Measurements from ENCODE around the gene ARSI. TPM values are rescaled to one million over a fixed set of nuclear protein-coding genes. Genes with fewer than 3 reads are reported as not detected.

ARSI gene
- total and polyA plus RNA-seq, 4 donors, result 0.23 to 0.51 (median 0.33) TPM; not detected in 1

DNA sequence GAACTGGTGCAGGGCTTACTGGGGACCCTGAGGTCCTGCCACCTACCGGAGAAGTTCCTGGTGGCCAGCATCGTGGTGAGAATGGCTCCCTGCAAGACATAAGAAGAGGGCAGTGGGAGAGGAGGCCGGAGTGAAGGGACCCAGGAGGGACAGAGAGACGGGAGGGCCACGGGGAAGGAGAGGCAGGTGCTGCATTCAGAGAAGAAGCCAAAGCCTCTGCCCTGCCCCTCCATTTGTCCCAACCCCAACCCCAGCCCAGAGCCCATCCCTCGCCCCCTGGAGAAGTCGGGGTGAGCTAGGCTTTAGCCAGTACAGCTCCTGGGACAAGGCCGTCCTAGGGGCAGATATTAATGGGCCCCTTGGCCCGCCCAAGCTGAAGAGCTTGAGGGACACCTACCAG is 55.0 kb downstream of the ARSI start:
- H3K4me1 ChIP-seq (ENCODE audit: control insufficient read depth in 4 of 4, insufficient read depth in 4 of 4, low read length in 3 of 4), result no peaks in the 10 kb centered on the region
- no peak overlapping the region for H3K9ac ChIP-seq (ENCODE audit: low read depth in 1 of 2, low read length in 2 of 2)
- TF ChIP-seq RXRA (IDR thresholded peaks at IDR 0.05), result no peak
- no peak for TF ChIP-seq TAF1 (conservative IDR thresholded peaks at IDR 0.05)
- no peak for TF ChIP-seq EGR1 (IDR thresholded peaks at IDR 0.05; ENCODE audit: low read depth in 2 of 2)
- TF ChIP-seq FOXA1 (IDR thresholded peaks at IDR 0.05), result no peak
- TF ChIP-seq, protein P1, sequence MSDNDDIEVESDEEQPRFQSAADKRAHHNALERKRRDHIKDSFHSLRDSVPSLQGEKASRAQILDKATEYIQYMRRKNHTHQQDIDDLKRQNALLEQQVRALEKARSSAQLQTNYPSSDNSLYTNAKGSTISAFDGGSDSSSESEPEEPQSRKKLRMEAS (IDR thresholded peaks at IDR 0.05), result no peak
- TF ChIP-seq GABPA (IDR thresholded peaks at IDR 0.05 in 1 of 2, conservative IDR thresholded peaks at IDR 0.05 in 1 of 2), result no peak
- TF ChIP-seq HNF4G (IDR thresholded peaks at IDR 0.05), result no peak
- no peak for TF ChIP-seq HNF4A (conservative IDR thresholded peaks at IDR 0.05)
- no peak for TF ChIP-seq SP1 (IDR thresholded peaks at IDR 0.05)
- TF ChIP-seq JUND (IDR thresholded peaks at IDR 0.05), result no peak
- TF ChIP-seq NR2F2 (IDR thresholded peaks at IDR 0.05), result no peak
- no peak for TF ChIP-seq YY1 (IDR thresholded peaks at IDR 0.05)
- no peak for DNase-seq (ENCODE audit: low spot score)
- WGBS, result 95% methylated on average over 9 of the region's 9 CpGs
- no peaks in the 10 kb centered on the region for H3K27me3 ChIP-seq (ENCODE audit: control insufficient read depth in 4 of 4, insufficient read depth in 4 of 4, low read length in 3 of 4)
- H3K9me3 ChIP-seq (ENCODE audit: control insufficient read depth in 4 of 4, low read length in 3 of 4), result no peaks in the 10 kb centered on the region
- no peaks in the 10 kb centered on the region for H3K36me3 ChIP-seq (ENCODE audit: control insufficient read depth in 4 of 4, insufficient read depth in 3 of 4, low read depth in 1 of 4, low read length in 3 of 4)
- H3K4me3 ChIP-seq (ENCODE audit: low read depth in 1 of 3, low read length in 3 of 3), result no peak overlapping the region
- no peak overlapping the region for H3K27ac ChIP-seq (ENCODE audit: low read depth in 1 of 2, low read length in 2 of 2)

DNA sequence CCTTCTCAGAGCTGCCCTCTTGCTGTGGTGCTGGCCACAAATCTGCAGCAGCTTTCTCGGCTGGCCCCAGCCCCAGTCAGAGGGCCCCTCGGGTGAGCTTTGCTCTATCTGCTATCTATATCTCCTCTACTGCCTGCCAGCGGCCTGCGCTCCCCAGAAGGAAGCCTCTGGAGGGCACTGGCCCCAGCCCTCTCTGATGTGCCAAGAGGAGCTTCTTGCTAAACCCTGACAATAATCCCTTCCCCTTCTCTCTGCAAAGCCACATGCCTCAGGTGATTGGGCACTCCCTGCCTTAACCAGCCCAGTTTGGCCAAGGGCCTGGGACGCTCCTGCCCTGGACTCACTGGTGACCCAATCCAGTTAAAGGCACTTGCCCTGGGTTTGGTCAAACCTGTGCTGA is 55.9 kb downstream of the ARSI start:
- 73% methylated on average over 5 of the region's 5 CpGs for WGBS

More for the DNA sequence above, 55.9 kb downstream of the ARSI start:
- no peaks in the 10 kb centered on the region for H3K4me1 ChIP-seq (ENCODE audit: control insufficient read depth in 4 of 4, insufficient read depth in 4 of 4, low read length in 3 of 4)
- TF ChIP-seq NR2F2 (IDR thresholded peaks at IDR 0.05), result no peak
- no peak for TF ChIP-seq JUND (IDR thresholded peaks at IDR 0.05)
- TF ChIP-seq, protein P1 (IDR thresholded peaks at IDR 0.05), result no peak
- TF ChIP-seq RAD21 (IDR thresholded peaks at IDR 0.05), result no peak
- TF ChIP-seq, protein P2, sequence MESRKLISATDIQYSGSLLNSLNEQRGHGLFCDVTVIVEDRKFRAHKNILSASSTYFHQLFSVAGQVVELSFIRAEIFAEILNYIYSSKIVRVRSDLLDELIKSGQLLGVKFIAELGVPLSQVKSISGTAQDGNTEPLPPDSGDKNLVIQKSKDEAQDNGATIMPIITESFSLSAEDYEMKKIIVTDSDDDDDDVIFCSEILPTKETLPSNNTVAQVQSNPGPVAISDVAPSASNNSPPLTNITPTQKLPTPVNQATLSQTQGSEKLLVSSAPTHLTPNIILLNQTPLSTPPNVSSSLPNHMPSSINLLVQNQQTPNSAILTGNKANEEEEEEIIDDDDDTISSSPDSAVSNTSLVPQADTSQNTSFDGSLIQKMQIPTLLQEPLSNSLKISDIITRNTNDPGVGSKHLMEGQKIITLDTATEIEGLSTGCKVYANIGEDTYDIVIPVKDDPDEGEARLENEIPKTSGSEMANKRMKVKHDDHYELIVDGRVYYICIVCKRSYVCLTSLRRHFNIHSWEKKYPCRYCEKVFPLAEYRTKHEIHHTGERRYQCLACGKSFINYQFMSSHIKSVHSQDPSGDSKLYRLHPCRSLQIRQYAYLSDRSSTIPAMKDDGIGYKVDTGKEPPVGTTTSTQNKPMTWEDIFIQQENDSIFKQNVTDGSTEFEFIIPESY (IDR thresholded peaks at IDR 0.05), result no peak
- no peak for TF ChIP-seq EGR1 (IDR thresholded peaks at IDR 0.05; ENCODE audit: low read depth in 2 of 2)
- no peak for TF ChIP-seq GABPA (IDR thresholded peaks at IDR 0.05 in 1 of 2, conservative IDR thresholded peaks at IDR 0.05 in 1 of 2)
- no peak for TF ChIP-seq YY1 (IDR thresholded peaks at IDR 0.05)
- TF ChIP-seq, protein P3, sequence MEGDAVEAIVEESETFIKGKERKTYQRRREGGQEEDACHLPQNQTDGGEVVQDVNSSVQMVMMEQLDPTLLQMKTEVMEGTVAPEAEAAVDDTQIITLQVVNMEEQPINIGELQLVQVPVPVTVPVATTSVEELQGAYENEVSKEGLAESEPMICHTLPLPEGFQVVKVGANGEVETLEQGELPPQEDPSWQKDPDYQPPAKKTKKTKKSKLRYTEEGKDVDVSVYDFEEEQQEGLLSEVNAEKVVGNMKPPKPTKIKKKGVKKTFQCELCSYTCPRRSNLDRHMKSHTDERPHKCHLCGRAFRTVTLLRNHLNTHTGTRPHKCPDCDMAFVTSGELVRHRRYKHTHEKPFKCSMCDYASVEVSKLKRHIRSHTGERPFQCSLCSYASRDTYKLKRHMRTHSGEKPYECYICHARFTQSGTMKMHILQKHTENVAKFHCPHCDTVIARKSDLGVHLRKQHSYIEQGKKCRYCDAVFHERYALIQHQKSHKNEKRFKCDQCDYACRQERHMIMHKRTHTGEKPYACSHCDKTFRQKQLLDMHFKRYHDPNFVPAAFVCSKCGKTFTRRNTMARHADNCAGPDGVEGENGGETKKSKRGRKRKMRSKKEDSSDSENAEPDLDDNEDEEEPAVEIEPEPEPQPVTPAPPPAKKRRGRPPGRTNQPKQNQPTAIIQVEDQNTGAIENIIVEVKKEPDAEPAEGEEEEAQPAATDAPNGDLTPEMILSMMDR (IDR thresholded peaks at IDR 0.05; ENCODE audit: low read depth, low read length, missing input control), result no peak
- TF ChIP-seq FOXA2 (IDR thresholded peaks at IDR 0.05), result no peak
- H3K27me3 ChIP-seq (ENCODE audit: control insufficient read depth in 4 of 4, insufficient read depth in 4 of 4, low read length in 3 of 4), result no peaks in the 10 kb centered on the region
- no peak overlapping the region for H3K27ac ChIP-seq (ENCODE audit: low read depth in 1 of 2, low read length in 2 of 2)
- no peak overlapping the region for H3K4me3 ChIP-seq (ENCODE audit: low read depth in 1 of 3, low read length in 3 of 3)
- no peak overlapping the region for H3K9ac ChIP-seq (ENCODE audit: low read depth in 1 of 2, low read length in 2 of 2)
- H3K36me3 ChIP-seq (ENCODE audit: control insufficient read depth in 4 of 4, insufficient read depth in 3 of 4, low read depth in 1 of 4, low read length in 3 of 4), result no peaks in the 10 kb centered on the region
- no peak for DNase-seq (ENCODE audit: low spot score)
- H3K9me3 ChIP-seq (ENCODE audit: control insufficient read depth in 4 of 4, low read length in 3 of 4), result no peaks in the 10 kb centered on the region

Data from liver (tissue), 9 donors.